Kidney (tissue), 14 donors: ENCODE results near the gene SYNE3. TPM values are rescaled to one million over a fixed set of nuclear protein-coding genes. Genes with fewer than 3 reads are reported as not detected.
A peak's percentile ranks its signal among the peaks of the same experiment; 100 is the strongest.

ENCODE experiments used
- DNase-seq, 5 donors: peaks; one replicate each; pipeline ENCODE4 v3.0.0-alpha.2; 2013 to 2020
- FAIRE-seq: peaks from 2 replicates; lab custom pipeline; 2012; peaks lifted over from hg19 to GRCh38; lab: Jason Lieb, UNC
- H3K27ac ChIP-seq, 2 donors: one replicate each; pipeline ENCODE4 v1.7.0; 2013; ENCODE audit warnings: low read depth in 2 of 2, low read length in 2 of 2, inconsistent platforms in 1 of 2
- H3K27me3 ChIP-seq: one replicate; pipeline ENCODE4 v1.7.1; 2013; ENCODE audit warnings: low read length, inconsistent platforms; ENCODE audit not compliant: control insufficient read depth, insufficient read depth
- H3K36me3 ChIP-seq, 3 donors: one replicate each; pipeline versions ENCODE4 v1.7.0 to v1.7.1; 2013; ENCODE audit warnings: low read length in 3 of 3, control low read depth in 1 of 3, inconsistent platforms in 1 of 3; ENCODE audit not compliant: insufficient read depth in 3 of 3, control insufficient read depth in 2 of 3
- H3K4me1 ChIP-seq, 3 donors: one replicate each; pipeline versions ENCODE4 v1.7.0 to v1.7.1; 2013; ENCODE audit warnings: low read length in 3 of 3, inconsistent platforms in 1 of 3, low read depth in 1 of 3; ENCODE audit not compliant: control insufficient read depth in 2 of 3, insufficient read depth in 2 of 3
- H3K4me3 ChIP-seq, 3 donors: one replicate each; pipeline versions ENCODE4 v1.7.0 to v1.8.1; 2013; ENCODE audit warnings: low read length in 3 of 3, control low read depth in 1 of 3, inconsistent platforms in 1 of 3
- H3K9ac ChIP-seq, 3 donors: one replicate each; pipeline versions ENCODE4 v1.7.0 to v1.7.1; 2013; ENCODE audit warnings: low read length in 3 of 3, control low read depth in 1 of 3, inconsistent platforms in 1 of 3
- H3K9me3 ChIP-seq, 3 donors: one replicate each; pipeline versions ENCODE4 v1.7.0 to v1.7.1; 2013; ENCODE audit warnings: low read length in 3 of 3, control low read depth in 1 of 3, inconsistent platforms in 1 of 3; ENCODE audit not compliant: control insufficient read depth in 2 of 3, insufficient read depth in 1 of 3
- intact Hi-C: fragments of 100-400 bp; cut with DNase I; formaldehyde crosslinking; loops from one replicate; pipeline ENCODE4 v1.11.1; 2022
- polyA plus RNA-seq: library from polyadenylated mRNA; stranded (reverse); fragments of 350-450 nt; fragmentation: Illumina TruSeq; extraction: RNeasy Lipid Tissue Mini Kit (QIAGEN cat#74804); gene quantifications from one replicate; pipeline ENCODE4 v1.2.3, GENCODE V29; 2014; ENCODE audit warnings: low read depth, low replicate concordance; ENCODE audit not compliant: insufficient read depth
- total RNA-seq: library from RNA; stranded (reverse); fragmentation: NEBNext Ultra II Directional; extraction: Animal tissue kit (Norgen Biotek cat#: 25700); gene quantifications from one replicate; pipeline ENCODE4 v1.2.1, GENCODE V29; 2021
- TF ChIP-seq, protein P1 (sequence below): IDR thresholded peaks from 3 replicates; pipeline ENCODE4 v1.5.1; 2012; ENCODE audit warnings: mild to moderate bottlenecking, moderate library complexity, borderline replicate concordance; ENCODE audit not compliant: insufficient read depth; ENCODE audit errors: extremely low read depth
- donor health status: control.
- donor health status: control.
- donor health status: control.
- donor health status: control.
- donor health status: control.
- donor health status: DM: yes; HTN: yes; CAD: no.
- donor health status: Normal renal cell carcinoma (clear cell type).

Gene SYNE3
- total and polyA plus RNA-seq, 2 donors from 2014 or later = 0.54 to 18.5 TPM

DNA sequence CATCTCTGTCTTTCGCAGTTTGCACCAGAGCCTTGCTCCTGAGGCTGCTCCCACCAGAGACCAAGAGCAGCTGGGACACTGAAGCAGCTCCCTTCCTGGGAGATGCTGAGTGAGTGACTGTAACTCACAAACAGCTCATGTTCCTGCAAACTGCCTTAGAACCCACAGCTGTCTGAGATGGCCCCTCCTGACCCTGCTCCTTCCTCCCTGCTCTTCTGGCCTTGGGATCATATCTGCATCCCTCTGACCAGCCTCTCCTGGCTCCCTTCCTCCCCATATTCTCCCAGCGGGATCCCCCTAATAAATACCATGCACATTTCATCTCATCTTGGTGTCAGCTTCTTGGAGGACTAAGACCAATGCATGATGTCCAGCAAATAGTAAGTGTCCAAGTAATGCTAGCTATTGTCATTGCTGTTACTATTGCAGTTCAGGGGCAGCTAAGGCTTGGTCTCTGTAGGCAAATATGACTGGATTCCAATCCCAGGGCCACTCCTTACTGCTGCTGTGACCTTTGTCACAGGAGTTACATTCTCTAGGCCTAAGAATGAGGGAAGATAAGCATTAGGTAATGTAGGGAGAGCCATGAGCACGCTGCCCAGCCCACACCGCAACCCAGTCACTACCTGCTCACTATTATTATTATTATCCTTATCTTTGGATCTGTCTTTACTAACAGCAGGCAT lies 47.9 kb downstream of the SYNE3 start:
- FAIRE-seq (no peak), DNase-seq (peak in 1 of 5 donors; percentile 53)
- no peak overlapping the region for H3K4me3 ChIP-seq
- H3K9me3 ChIP-seq = no peaks in the 10 kb centered on the region
- intact Hi-C loops = no loop called here
- H3K27me3 ChIP-seq = no peaks in the 10 kb centered on the region
- TF ChIP-seq, protein P1, sequence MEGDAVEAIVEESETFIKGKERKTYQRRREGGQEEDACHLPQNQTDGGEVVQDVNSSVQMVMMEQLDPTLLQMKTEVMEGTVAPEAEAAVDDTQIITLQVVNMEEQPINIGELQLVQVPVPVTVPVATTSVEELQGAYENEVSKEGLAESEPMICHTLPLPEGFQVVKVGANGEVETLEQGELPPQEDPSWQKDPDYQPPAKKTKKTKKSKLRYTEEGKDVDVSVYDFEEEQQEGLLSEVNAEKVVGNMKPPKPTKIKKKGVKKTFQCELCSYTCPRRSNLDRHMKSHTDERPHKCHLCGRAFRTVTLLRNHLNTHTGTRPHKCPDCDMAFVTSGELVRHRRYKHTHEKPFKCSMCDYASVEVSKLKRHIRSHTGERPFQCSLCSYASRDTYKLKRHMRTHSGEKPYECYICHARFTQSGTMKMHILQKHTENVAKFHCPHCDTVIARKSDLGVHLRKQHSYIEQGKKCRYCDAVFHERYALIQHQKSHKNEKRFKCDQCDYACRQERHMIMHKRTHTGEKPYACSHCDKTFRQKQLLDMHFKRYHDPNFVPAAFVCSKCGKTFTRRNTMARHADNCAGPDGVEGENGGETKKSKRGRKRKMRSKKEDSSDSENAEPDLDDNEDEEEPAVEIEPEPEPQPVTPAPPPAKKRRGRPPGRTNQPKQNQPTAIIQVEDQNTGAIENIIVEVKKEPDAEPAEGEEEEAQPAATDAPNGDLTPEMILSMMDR = no peak
- no peak overlapping the region for H3K9ac ChIP-seq
- no peak overlapping the region for H3K27ac ChIP-seq
- peaks cover 0 to 9% (median 0%) of the 10 kb centered on the region in 3 donors for H3K4me1 ChIP-seq
- H3K36me3 ChIP-seq = no peaks in the 10 kb centered on the region

DNA sequence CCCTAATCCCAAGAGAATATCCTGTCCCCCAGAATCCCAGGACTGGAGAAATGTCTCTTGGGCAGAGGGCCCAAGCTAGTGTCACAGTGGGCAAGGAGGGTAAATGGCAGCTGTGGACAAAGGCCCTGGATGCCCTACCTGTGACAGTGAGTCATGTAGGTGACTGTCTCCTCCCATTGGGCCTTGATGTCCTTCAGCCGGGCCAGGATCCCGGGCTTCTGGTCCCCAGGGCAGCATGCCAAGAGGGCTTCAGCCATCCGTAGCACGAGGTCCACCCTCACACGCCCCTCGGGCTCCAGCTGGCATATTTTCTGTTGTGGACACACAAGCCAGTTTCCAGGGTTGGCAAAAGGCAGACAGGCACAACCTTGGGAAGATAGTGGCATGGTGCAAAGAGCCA lies 48.8 kb downstream of the SYNE3 start:
- H3K9me3 ChIP-seq = no peaks in the 10 kb centered on the region
- DNase-seq = peak in 1 of 5 donors; percentile 58
- no peaks in the 10 kb centered on the region for H3K27me3 ChIP-seq
- peaks cover 0 to 8% (median 0%) of the 10 kb centered on the region in 3 donors for H3K4me1 ChIP-seq
- no peaks in the 10 kb centered on the region for H3K36me3 ChIP-seq
- no peak overlapping the region for H3K4me3 ChIP-seq
- intact Hi-C loops = no loop called here
- no peak overlapping the region for H3K9ac ChIP-seq
- no peak for FAIRE-seq
- H3K27ac ChIP-seq = no peak overlapping the region
- TF ChIP-seq, protein P1 = no peak

DNA sequence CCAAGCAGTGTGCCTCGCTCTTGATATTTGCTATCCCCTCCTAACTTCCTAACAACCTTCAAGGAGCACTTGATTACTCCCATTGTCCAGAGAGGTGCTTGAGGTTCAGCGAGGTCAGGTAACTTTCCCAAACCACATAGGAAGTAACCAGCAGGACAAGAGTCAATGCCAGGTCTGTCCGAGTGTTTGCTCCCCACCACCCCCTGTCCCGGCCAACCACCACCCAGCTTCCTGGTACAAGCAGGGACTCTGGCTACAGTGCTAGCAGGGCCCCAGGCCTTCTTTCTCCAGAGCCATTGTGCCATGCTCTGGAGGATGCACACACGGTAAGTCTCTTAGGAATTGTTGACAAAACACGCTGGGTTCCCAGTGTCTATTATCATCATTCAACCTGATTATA lies 49.2 kb downstream of the SYNE3 start:
- no peaks in the 10 kb centered on the region for H3K9me3 ChIP-seq
- H3K9ac ChIP-seq = no peak overlapping the region
- FAIRE-seq (no peak), DNase-seq (peak in 1 of 5 donors; percentile 26)
- no peak overlapping the region for H3K4me3 ChIP-seq
- H3K27ac ChIP-seq = no peak overlapping the region
- H3K4me1 ChIP-seq = peaks cover 0 to 8% (median 0%) of the 10 kb centered on the region in 3 donors
- no peaks in the 10 kb centered on the region for H3K27me3 ChIP-seq
- intact Hi-C loops = no loop called here
- no peaks in the 10 kb centered on the region for H3K36me3 ChIP-seq
- TF ChIP-seq, protein P1 = no peak

Other genes starting within 250 kb of the SYNE3 start
- 151 TPM for gene CLMN, start 196.7 kb downstream of the SYNE3 start, total RNA-seq
- gene CLMN, start 196.7 kb downstream of the SYNE3 start, polyA plus RNA-seq = 33.1 TPM
- gene GLRX5, start 18.4 kb upstream of the SYNE3 start, total RNA-seq = 46.7 TPM
- gene GLRX5, start 18.4 kb upstream of the SYNE3 start, polyA plus RNA-seq = 124 TPM
- not detected for gene TCL1B, start 169.8 kb upstream of the SYNE3 start, total RNA-seq
- not detected for gene TCL1B, start 169.8 kb upstream of the SYNE3 start, polyA plus RNA-seq
- gene TCL1A, start 197.5 kb upstream of the SYNE3 start, total RNA-seq = 1.4 TPM
- not detected for gene TCL1A, start 197.5 kb upstream of the SYNE3 start, polyA plus RNA-seq